GM12874 (cell line): Measurements from ENCODE around the gene SV2B.

Experiments
- CTCF ChIP-seq: IDR thresholded peaks from 2 replicates; pipeline ENCODE4 v1.5.1; 2011; ENCODE audit warnings: low read depth, mild to moderate bottlenecking, control low read depth, low read length, moderate library complexity; ENCODE audit not compliant: insufficient read depth

The SV2B gene

GRCh38 chr15:91183596-91183995, 83.5 kb downstream of the SV2B start:
- no peak for TF ChIP-seq CTCF

DNA sequence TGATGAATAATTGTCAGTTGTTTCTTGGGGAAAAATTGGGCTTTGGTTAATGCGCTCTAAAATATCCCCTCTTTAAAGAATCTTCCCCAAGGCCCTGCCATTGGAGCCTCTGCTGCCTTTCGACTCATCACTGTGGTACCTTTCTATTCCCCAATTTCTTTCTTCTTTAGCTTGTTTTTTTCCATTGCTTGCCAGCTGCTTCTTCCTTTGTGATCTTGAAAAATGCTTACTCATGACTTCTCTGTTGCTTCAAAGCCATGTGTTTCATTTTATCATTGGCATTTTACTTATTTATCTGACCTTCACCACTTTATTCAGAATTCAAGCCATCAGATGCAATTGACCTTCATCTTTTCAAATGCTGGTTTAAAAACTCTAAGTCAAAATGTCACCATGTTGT, 84.4 kb downstream of the SV2B start:
- no peak for TF ChIP-seq CTCF

- no peak for TF ChIP-seq CTCF
Measured at GRCh38 chr15:91186904-91187656, 87.0 kb downstream of the SV2B start.

DNA sequence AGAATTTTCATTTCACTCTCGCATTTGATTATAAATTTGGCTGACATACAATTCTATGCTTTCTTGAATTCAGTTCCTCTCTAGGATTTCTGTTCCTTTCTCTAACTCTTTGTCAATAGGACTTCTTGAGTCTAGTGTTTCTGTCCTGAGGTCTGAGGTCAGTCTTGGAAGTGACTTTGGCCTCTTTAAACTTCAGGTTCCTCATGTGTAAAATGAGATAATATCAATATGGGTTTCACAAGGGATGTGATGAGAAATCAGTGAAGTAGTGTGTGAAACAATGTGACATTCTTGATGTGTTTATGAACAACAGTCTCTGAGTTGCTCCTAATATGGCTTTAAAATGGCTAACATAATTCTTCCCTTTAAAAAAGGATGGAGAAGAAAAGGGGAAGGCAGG, 92.2 kb downstream of the SV2B start:
- TF ChIP-seq CTCF, result no peak

GRCh38 chr15:91192690-91193377, 92.8 kb downstream of the SV2B start:
- TF ChIP-seq CTCF, result no peak

- TF ChIP-seq CTCF, result no peak
Measured at GRCh38 chr15:91193378-91193720, 93.3 kb downstream of the SV2B start.

DNA sequence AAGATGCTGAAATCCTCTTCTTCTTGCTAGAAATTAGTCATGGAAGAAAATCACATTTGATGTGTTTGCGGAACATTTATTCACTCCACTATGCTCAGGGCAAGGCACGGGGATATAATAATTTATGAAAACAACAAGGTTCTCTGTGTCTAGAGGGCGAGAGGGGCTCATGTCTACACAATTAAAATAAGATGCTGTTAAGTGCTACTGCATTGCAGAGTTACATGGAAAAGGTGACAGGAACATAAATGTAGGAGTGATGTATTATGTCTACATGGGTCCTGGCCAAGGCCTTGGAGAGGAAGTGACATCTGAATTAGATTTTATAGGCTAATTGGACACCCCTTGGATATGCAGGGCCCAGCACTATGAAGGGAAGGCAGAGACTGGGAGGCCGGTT, 96.1 kb downstream of the SV2B start:
- TF ChIP-seq CTCF, result no peak
